Left ventricle myocardium superior (tissue), 1 donor: ENCODE measurements around the gene SMG7. TPM values are rescaled to one million over a fixed set of nuclear protein-coding genes. Genes with fewer than 3 reads are reported as not detected.

ENCODE experiments used
- ATAC-seq: fragments of 200-7000 bp; cut with Tn5 transposase; one replicate; pipeline ENCODE4 v1.9.1; 2020; ENCODE audit warnings: mild to moderate bottlenecking, moderate library complexity
- DNase-seq: peaks from one replicate; pipeline ENCODE4 v3.0.0-alpha.2; 2020
- intact Hi-C: fragments of 100-400 bp; cut with micrococcal nuclease; formaldehyde crosslinking; loops from one replicate; pipeline ENCODE4 v1.11.0; 2022
- total RNA-seq: library from RNA; stranded (reverse); fragmentation: NEBNext Ultra II Directional; extraction: Animal tissue kit (Norgen Biotek cat#: 25700); gene quantifications from one replicate; pipeline ENCODE4 v1.2.1, GENCODE V29; 2021
- donor health status: DM: no; HTN: yes; CAD: no; lungs with severe emphysema.

SMG7 gene
- total RNA-seq, 1 donor from 2014 or later = 49.4 TPM

- no peak for DNase-seq
- intact Hi-C loops = no loop called here
- ATAC-seq = peak; percentile 45
Measured at GRCh38 chr1:183551924-183552323, 79.6 kb downstream of the SMG7 start.

GRCh38 chr1:183552441-183552840, 80.1 kb downstream of the SMG7 start:
- ATAC-seq (peak; percentile 17), DNase-seq (no peak)
- intact Hi-C loops = no loop called here

DNA sequence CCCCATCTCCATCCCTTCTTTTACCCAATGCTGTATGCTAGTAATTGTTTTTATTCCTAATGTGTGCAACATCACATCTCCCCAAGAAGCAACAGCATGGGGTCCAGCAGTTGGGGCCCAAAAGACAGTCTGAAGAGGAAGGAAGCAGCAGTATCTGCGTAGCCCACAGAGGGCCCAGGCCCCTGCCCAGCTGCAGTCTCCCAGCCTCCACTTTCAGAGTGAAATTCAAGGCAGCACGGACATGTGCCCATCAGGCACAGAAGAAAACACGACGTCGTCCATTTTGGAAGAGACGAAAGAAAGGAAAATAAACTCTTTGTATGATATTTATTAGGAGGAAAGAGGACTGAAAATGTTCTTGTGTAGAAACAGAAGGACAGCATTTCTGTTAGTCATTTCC, 80.6 kb downstream of the SMG7 start:
- no peak for DNase-seq
- ATAC-seq = no peak
- intact Hi-C loops = no loop called here

DNA sequence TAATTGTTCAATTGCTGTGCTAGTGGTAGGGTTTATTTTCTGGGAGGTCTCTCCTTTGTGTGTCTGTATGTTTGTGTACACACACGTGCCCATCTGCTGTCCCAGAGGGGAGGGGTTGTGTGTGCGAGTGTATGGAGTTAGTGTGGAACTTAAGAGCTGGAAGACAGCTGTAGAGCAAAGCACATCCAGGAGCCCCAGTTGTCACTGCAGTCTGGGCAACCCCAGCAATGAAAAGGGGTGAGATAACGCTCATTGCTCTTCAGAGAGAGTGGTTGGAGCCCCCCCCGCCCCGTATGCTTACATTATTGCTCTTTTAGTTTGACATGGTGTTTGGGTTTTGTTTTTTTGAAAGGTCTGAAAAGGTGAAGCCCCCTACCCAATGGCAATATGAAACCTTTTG, 81.0 kb downstream of the SMG7 start:
- no peak for DNase-seq
- no peak for ATAC-seq
- intact Hi-C loops = no loop called here

DNA sequence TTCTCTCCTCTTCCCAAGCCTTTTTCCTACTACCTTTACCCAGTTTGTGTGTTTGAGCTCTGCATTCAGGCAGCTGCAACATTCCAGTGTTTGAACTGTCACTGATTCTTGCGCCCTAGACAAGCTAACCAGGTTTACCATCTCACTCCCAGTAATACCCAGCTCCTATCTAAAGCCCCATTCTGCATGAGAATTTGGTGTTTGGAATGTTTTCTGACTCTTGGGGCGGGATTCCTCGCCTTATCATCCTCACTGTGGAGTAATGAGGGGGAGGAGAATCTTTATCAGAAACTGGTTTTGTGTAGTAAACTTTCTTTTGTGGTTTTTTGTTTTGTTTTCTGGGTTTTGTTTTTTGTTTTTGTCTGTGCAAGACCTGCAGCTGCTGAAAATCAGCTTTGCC, 81.5 kb downstream of the SMG7 start:
- DNase-seq (no peak), ATAC-seq (no peak)
- intact Hi-C loops = no loop called here

- no peak for DNase-seq
- ATAC-seq = no peak
- intact Hi-C loops = no loop called here
Measured at GRCh38 chr1:183554577-183554976, 82.3 kb downstream of the SMG7 start.

- ATAC-seq = no peak
- DNase-seq = no peak
- intact Hi-C loops = no loop called here
Measured at GRCh38 chr1:183559061-183559460, 86.8 kb downstream of the SMG7 start.

DNA sequence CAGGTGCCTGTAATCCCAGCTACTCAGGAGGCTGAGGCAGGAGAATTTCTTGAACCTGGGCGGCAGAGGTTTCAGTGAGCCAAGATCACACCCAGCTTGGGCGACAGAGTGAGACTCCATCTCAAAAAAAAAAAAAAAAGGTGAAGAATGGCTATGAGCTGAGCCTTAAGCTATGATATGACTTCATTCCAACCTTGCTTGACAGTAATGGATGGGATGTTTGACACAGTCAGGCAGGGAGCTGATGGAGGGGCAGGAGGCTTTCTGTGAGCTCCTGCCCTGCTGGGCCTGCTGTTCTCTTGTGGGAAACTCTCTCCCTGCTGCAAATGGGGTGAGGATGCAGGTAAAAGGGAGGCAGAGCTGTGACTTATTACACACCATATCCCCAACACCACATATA, 90.4 kb downstream of the SMG7 start:
- no peak for DNase-seq
- ATAC-seq = no peak
- intact Hi-C loops = no loop called here

DNA sequence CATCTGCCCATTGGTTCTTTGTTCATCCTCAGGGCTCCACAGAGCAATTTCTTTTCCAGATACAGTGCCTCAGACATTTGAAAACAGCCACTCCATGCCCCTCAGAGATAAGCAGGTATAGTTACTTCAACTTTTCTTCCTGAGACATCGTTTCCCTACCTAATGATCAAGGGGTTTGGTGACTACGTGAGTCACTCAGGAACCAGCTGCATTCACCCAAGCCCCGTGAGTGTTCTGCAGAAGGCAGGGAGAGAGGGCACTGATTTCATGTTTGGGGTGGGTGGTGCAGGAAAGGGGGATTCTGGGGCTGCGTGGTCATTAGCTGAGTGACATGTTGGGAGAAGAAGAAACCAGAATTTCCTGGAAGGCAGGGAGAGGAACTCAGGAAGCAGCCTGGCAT, 93.0 kb downstream of the SMG7 start:
- DNase-seq (no peak), ATAC-seq (no peak)
- intact Hi-C loops = no loop called here

DNA sequence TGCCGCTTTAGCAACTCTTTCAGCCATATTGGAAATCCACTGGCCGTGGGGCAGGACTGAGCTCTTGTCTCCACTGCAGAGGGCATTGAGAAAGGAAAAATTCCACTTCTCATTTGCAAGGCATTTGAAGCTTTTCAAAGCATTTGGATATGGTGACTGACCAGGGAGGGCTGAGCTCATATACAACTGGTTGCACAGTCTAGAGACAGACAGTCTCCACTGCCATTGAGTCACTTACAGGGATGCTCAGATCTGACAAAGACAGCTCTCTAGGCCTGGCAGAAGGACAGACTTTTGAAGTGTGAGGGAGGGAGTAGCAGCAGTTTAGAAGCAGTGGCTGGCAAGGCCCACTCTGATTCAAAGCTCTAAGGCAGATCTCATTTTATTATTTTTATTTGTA, 93.7 kb downstream of the SMG7 start:
- DNase-seq (no peak), ATAC-seq (no peak)
- intact Hi-C loops = no loop called here

- DNase-seq (peak; percentile 64), ATAC-seq (peak; percentile 76)
- intact Hi-C loops = no loop called here
Measured at GRCh38 chr1:183567584-183567983, 95.3 kb downstream of the SMG7 start.

- ATAC-seq = peak; percentile 55
- intact Hi-C loops = no loop called here
- no peak for DNase-seq
Measured at GRCh38 chr1:183568176-183569021, 96.1 kb downstream of the SMG7 start.

DNA sequence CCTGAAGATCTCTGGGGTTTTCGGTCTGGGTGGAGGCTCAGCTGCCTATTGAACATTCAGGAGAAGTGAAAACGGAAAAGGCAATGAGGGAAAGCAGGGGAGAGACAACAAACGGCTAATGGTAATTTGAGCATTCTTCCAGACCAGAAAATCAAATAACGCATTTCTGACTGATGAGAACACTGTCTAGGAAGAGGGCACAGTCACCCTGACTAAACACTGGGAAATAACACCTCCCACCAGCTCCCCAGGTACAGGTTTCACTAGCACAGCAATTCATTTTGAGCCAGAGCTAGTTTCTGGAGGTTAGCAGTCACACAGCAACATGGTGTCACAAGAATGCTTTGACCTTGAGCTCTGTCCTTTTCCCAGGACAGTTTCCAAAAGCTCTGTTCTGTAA, 96.8 kb downstream of the SMG7 start:
- intact Hi-C loops = no loop called here
- DNase-seq = no peak
- ATAC-seq = no peak

- intact Hi-C loops = no loop called here
- no peak for ATAC-seq
- DNase-seq = no peak
Measured at GRCh38 chr1:183569801-183570200, 97.5 kb downstream of the SMG7 start.

DNA sequence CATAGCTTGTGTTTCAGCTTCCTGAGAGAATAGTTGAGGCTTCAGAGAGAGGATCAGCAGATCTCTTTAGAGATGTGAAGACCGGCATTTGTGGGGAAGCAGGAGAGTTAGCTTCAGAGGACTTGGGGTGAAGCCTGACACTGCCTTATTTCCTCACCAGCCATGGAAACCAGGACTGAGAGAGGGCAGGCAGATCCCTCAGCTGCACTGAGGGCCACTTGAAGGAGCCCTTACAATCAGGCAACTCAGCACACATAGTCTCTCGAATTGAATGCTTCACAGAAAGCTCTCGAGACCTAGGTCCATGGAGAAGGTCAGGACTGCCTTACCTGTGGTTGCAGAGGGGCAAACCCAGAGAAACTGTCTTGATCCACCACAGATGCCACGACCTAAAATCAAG, 98.2 kb downstream of the SMG7 start:
- DNase-seq (no peak), ATAC-seq (no peak)
- intact Hi-C loops = no loop called here

GRCh38 chr1:183571678-183572268, 99.5 kb downstream of the SMG7 start:
- intact Hi-C loops = no loop called here
- DNase-seq (no peak), ATAC-seq (no peak)

DNA sequence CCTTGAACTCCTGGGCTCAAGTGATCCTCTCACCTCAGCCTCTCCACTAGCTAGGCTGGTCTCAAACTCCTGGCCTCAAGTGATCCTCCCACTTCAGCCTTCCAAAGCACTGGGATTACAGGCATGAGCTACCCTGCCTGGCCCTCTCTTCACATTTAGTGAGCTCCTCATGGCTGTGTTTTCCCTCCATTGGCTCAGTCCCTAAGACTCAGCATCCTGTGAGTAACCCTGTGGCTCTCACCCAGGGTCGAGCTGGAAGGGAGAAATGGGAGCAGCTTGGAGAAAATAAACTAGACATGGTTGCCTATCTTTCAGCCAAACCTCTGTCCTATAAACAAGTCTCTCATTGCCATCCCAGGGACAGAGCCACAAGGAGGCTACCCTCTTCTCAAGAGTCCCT, 100.4 kb downstream of the SMG7 start:
- intact Hi-C loops = no loop called here
- ATAC-seq (no peak), DNase-seq (no peak)

- no peak for DNase-seq
- intact Hi-C loops = no loop called here
- no peak for ATAC-seq
Measured at GRCh38 chr1:183575606-183576005, 103.3 kb downstream of the SMG7 start.

- DNase-seq (peak; percentile 61), ATAC-seq (peak; percentile 70)
- intact Hi-C loops = no loop called here
Measured at GRCh38 chr1:183576537-183576936, 104.2 kb downstream of the SMG7 start.

DNA sequence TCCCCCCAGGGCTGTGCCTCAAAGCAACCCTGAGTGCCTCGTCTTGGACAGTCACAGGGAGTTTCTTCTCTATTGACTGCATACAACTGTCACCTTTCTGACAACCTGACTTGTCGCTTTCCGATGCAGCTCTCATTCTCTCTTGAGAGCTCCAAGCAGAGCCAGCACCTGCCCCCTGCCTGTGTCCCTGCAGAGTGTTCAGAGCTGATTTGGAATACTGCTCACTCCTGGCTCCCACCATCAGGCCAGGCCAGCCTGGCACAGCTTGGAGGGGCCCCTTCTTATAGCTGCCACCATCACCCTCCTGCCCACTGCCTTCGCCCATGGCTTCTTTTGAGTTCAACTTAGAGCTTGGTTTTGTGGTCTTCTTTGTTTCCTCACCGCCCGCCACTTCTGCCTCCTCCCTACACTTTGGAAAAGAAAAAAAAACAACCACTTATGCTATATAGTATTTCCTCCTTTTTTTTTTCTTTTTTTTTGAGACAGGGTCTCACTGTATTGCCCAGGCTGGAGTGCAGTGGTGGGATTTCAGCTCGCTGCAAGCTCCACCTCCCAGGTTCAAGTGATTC, 105.7 kb downstream of the SMG7 start:
- intact Hi-C loops = no loop called here
- ATAC-seq (peak; percentile 9), DNase-seq (no peak)

DNA sequence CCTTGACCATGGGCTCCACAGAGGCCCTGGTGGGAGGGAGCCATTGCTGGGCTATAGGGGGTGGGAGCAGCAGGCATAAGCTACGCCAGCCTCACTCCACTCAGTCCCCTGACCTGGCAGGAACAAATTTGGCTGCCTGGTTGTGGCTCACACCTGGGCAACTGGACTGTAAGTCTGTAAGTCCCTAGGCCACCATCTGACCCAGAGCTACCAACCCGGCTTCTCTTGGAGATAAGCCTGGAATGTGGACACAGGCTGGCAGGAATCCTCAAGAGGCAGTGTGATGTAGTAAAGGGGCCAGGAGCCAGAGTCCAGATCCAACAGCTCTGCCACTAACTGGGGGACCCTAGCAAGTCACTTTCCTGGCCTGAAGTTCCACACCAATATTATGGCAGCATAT, 106.6 kb downstream of the SMG7 start:
- ATAC-seq (peak; percentile 59), DNase-seq (no peak)
- intact Hi-C loops = no loop called here
